Fibroblast of lung (primary cell): Measurements from ENCODE around the gene NPHP3. TPM values are rescaled to one million over a fixed set of nuclear protein-coding genes. Genes with fewer than 3 reads are reported as not detected.
A peak's percentile ranks its signal among the peaks of the same experiment; 100 is the strongest.

ENCODE experiments used
- DNase-seq, 2 donors: peaks; one replicate each; pipeline versions ENCODE4 v3.0.0 to v3.0.0-alpha.2; 2010; ENCODE audit warnings: low read depth in 2 of 2
- H2AFZ ChIP-seq: 2 replicates; pipeline ENCODE4 v1.5.1; 2012; ENCODE audit warnings: low read length, control low read depth, inconsistent platforms
- H3K27ac ChIP-seq: 2 replicates; pipeline ENCODE4 v1.5.1; 2011; ENCODE audit warnings: low read length, control low read depth; ENCODE audit not compliant: insufficient read depth
- H3K27me3 ChIP-seq: 2 replicates; pipeline ENCODE4 v1.5.1; 2011; ENCODE audit warnings: mild to moderate bottlenecking, low read length; ENCODE audit not compliant: control insufficient read depth, insufficient read depth
- H3K36me3 ChIP-seq: 2 replicates; pipeline ENCODE4 v1.5.1; 2011; ENCODE audit warnings: low read length; ENCODE audit not compliant: control insufficient read depth, insufficient read depth
- H3K4me1 ChIP-seq: 2 replicates; pipeline ENCODE4 v1.5.1; 2011; ENCODE audit warnings: low read length; ENCODE audit not compliant: control insufficient read depth, insufficient read depth; ENCODE audit errors: extremely low read depth
- H3K4me2 ChIP-seq: 2 replicates; pipeline ENCODE4 v1.5.1; 2011; ENCODE audit warnings: low read length, control low read depth; ENCODE audit not compliant: insufficient read depth; ENCODE audit errors: extremely low read depth
- H3K4me3 ChIP-seq, 4 experiments: fragments of 200-600 bp in 1 of 4; sonication (generic) in 1 of 4; replicated peaks in 1 of 4; 2 replicates each; pipeline ENCODE4 v1.5.1; 2011 to 2016; ENCODE audit warnings: low read length in 4 of 4, low read depth in 3 of 4, mild to moderate bottlenecking in 3 of 4, control low read depth in 2 of 4, inconsistent platforms in 1 of 4, mixed read lengths in 1 of 4; ENCODE audit not compliant: insufficient read depth in 1 of 4; ENCODE audit errors: control extremely low read depth in 1 of 4
- H3K79me2 ChIP-seq: 2 replicates; pipeline ENCODE4 v1.5.1; 2012; ENCODE audit warnings: mild to moderate bottlenecking, low read length, inconsistent platforms; ENCODE audit not compliant: control insufficient read depth, insufficient read depth
- H3K9ac ChIP-seq: 2 replicates; pipeline ENCODE4 v1.5.1; 2011; ENCODE audit warnings: mild to moderate bottlenecking, low read length, control low read depth; ENCODE audit not compliant: insufficient read depth
- H3K9me3 ChIP-seq: 2 replicates; pipeline ENCODE4 v1.5.1; 2012; ENCODE audit warnings: low read depth, low read length; ENCODE audit not compliant: control insufficient read depth, insufficient read depth
- H4K20me1 ChIP-seq: 2 replicates; pipeline ENCODE4 v1.5.1; 2011; ENCODE audit warnings: low read length; ENCODE audit not compliant: control insufficient read depth, insufficient read depth; ENCODE audit errors: extremely low read depth
- EZH2 ChIP-seq: IDR thresholded peaks from 2 replicates; pipeline ENCODE4 v1.5.1; 2012; ENCODE audit warnings: low read length, control low read depth, mild to moderate bottlenecking; ENCODE audit errors: missing control alignments
- polyA plus RNA-seq, 2 donors: library from polyadenylated mRNA; depleted of rRNA in 1 of 2; stranded (reverse) in 1 of 2; unstranded in 1 of 2; fragments of >200 nt; gene quantifications; 2 replicates each; pipeline ENCODE4 v1.2.1, GENCODE V29; 2011 to 2012; ENCODE audit warnings: missing spikeins in 1 of 2
- total RNA-seq: library from RNA; depleted of rRNA; stranded (reverse); fragments of >200 nt; gene quantifications from 2 replicates; pipeline ENCODE4 v1.2.1, GENCODE V29; 2014
- TF ChIP-seq, protein P1 (sequence below), 2 donors: IDR thresholded peaks in 1 of 2; conservative IDR thresholded peaks in 1 of 2; 1 replicate in 1 of 2; 2 replicates in 1 of 2; pipeline ENCODE4 v1.5.1; 2011 to 2012; ENCODE audit warnings: low read length in 2 of 2, control low read depth in 1 of 2, inconsistent platforms in 1 of 2, low read depth in 1 of 2, mild to moderate bottlenecking in 1 of 2

NPHP3 gene
- total and polyA plus RNA-seq, 2 donors (not counting 1 experiment from before 2014, with no cell fraction given), result 24.4 to 38.5 TPM

DNA sequence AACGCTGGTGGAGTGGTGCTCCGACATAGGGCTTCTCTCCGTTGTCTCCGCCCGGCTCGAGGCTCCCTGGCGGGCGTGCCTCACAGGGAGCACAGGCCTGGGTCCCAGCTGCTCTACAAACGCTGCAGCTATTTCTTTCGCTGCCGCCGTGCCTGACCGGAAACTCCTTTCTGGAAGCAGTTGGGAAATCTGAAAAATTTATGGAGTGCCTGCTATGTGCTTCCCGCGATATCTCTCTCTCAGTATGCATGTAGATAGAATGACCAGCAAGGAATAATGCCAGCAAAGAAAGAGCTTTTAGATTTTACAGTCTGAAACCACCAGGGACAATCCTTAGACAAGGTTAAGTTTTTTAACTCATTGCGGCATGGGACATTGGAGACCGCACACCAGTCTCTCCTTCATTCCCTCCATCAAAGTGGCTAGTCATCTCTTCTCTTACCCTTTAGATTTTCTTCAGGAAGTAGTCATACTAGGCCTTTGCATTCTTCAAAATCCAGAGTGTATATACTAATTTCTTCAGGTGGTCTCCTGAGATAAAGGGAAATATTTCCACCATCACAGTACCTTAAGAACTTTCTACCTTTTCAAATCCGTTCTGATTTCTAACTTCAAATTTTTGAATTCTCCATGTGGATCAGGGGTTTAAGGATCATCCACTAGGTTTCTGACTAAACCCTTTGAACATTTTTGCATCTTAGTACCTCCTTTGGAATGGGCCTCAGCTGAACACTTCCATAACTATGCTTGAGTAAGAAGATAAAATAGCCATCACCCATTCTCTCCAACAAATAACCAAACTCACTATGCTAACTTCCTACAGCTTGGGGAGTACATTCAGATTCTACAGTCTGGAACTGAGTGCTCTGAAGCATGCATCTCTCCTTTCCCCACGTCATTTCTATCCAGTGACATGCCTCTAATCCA, 1.1 kb upstream of the NPHP3 start:
- TF ChIP-seq EZH2, result no peak
- TF ChIP-seq, protein P1, sequence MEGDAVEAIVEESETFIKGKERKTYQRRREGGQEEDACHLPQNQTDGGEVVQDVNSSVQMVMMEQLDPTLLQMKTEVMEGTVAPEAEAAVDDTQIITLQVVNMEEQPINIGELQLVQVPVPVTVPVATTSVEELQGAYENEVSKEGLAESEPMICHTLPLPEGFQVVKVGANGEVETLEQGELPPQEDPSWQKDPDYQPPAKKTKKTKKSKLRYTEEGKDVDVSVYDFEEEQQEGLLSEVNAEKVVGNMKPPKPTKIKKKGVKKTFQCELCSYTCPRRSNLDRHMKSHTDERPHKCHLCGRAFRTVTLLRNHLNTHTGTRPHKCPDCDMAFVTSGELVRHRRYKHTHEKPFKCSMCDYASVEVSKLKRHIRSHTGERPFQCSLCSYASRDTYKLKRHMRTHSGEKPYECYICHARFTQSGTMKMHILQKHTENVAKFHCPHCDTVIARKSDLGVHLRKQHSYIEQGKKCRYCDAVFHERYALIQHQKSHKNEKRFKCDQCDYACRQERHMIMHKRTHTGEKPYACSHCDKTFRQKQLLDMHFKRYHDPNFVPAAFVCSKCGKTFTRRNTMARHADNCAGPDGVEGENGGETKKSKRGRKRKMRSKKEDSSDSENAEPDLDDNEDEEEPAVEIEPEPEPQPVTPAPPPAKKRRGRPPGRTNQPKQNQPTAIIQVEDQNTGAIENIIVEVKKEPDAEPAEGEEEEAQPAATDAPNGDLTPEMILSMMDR (conservative IDR thresholded peaks at IDR 0.05 in 1 of 2, IDR thresholded peaks at IDR 0.05 in 1 of 2; ENCODE audit: low read depth in 1 of 2, low read length in 2 of 2), result no peak

DNA sequence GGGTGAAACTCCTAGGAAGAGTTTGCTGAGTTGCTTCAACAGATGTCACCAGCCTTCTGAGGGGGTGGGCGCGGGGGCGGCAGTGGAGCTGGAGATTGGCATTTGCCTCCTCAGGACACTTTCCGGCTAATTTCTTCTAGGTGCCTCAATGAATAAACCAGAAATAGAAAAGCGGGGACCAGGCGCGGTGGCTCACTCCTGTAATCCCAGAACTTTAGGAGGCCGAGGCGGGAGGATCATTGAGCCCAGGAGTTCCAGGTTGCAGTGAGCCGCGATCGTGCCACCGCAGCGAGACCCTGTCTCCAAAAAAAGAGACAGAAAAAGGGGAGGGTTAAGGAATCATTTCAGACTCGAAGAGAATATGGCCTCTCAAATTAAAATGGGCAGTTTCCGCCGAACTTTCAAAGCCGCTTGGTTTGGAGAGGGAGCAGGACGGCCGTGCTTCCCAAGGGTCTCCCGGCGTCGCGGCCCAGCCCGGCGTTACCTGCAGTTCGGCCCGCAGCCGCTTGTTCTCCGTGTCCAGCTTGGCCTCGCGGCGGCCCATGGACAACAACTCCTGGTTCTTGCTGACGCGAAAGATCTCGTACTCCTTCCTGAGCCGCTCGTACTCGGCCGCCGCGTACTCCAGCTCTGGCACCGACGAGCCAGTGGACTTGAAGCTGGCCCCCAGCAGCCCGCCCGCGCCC, 587 bp downstream of the NPHP3 start:
- Histone ChIP-seq H3K4me3 (peak overlapping the region; percentile 61 to 84 (median 64)), H3K27ac (peak overlapping the region; percentile 84), H3K4me2 (peak overlapping the region; percentile 84), H4K20me1 (no peaks in the 10 kb centered on the region), H3K9ac (peak overlapping the region; percentile 94), H3K9me3 (no peaks in the 10 kb centered on the region), H3K79me2 (peaks cover 22% of the 10 kb centered on the region), H3K4me1 (peaks cover 3% of the 10 kb centered on the region), H3K27me3 (no peaks in the 10 kb centered on the region), H3K36me3 (peaks cover 2% of the 10 kb centered on the region), H2AFZ (peak overlapping the region; percentile 23)
- DNase-seq, result peak; percentile 61 to 76
- TF ChIP-seq EZH2, result no peak
- TF ChIP-seq, protein P1 (conservative IDR thresholded peaks at IDR 0.05 in 1 of 2, IDR thresholded peaks at IDR 0.05 in 1 of 2; ENCODE audit: low read depth in 1 of 2, low read length in 2 of 2), result peak in 1 of 2 donors; percentile 24

More for the DNA sequence above, 1.1 kb upstream of the NPHP3 start:
- Histone ChIP-seq H3K27ac (peak overlapping the region; percentile 71), H3K27me3 (no peaks in the 10 kb centered on the region), H3K79me2 (peaks cover 22% of the 10 kb centered on the region), H4K20me1 (no peaks in the 10 kb centered on the region), H3K4me2 (peak overlapping the region; percentile 92), H2AFZ (peak overlapping the region; percentile 92), H3K9ac (peak overlapping the region; percentile 58), H3K4me3 (peak overlapping the region; percentile 59 to 74 (median 67)), H3K4me1 (peaks cover 3% of the 10 kb centered on the region), H3K9me3 (no peaks in the 10 kb centered on the region), H3K36me3 (peaks cover 2% of the 10 kb centered on the region)
- peak in 1 of 2 donors; percentile 30 for DNase-seq

DNA sequence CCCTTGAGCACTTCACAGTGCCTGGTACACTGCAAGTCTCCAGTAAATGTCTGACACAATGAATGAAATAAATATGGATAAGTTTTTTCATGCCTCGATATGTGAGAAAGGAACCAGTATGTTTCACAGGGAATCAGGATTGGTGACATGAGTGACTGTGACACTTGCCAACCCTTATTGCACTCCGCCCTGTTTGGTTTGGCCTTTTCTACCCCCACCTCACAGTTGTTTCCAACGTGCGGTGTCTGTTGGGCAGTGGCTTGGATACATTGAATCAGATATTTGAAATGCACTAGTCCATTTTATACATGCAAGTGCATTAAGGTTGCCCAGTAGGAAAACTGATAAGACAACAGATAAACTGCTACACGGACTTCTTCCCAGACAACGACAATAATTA, 2.0 kb downstream of the NPHP3 start:
- no peaks in the 10 kb centered on the region for H3K9me3 ChIP-seq
- peak overlapping the region; percentile 0 to 84 (median 38) for H3K4me3 ChIP-seq
- TF ChIP-seq, protein P1 (conservative IDR thresholded peaks at IDR 0.05 in 1 of 2, IDR thresholded peaks at IDR 0.05 in 1 of 2; ENCODE audit: low read depth in 1 of 2, low read length in 2 of 2), result no peak
- no peak for TF ChIP-seq EZH2
- H3K4me1 ChIP-seq, result peaks cover 3% of the 10 kb centered on the region
- no peak overlapping the region for H3K27ac ChIP-seq
- H3K4me2 ChIP-seq, result peak overlapping the region; percentile 9
- no peak overlapping the region for H2AFZ ChIP-seq
- peaks cover 22% of the 10 kb centered on the region for H3K79me2 ChIP-seq
- H3K27me3 ChIP-seq, result no peaks in the 10 kb centered on the region
- no peaks in the 10 kb centered on the region for H4K20me1 ChIP-seq
- no peak overlapping the region for H3K9ac ChIP-seq
- DNase-seq, result no peak
- peaks cover 3% of the 10 kb centered on the region for H3K36me3 ChIP-seq
